SK-N-SH (cell line): ENCODE data around the gene COQ3.

Experiments
- FOXM1 ChIP-seq: IDR thresholded peaks from 2 replicates; pipeline ENCODE4 v1.4.0; 2012; ENCODE audit warnings: low read depth, mild to moderate bottlenecking
- GABPA ChIP-seq: IDR thresholded peaks from 2 replicates; pipeline ENCODE4 v1.4.0; 2012; ENCODE audit warnings: low read depth, mild to moderate bottlenecking
- MXI1 ChIP-seq: IDR thresholded peaks from 2 replicates; pipeline ENCODE4 v1.6.1; 2012; ENCODE audit warnings: mild to moderate bottlenecking, low read depth, low read length, improper control_type of control experiment
- NRF1 ChIP-seq: IDR thresholded peaks from 2 replicates; pipeline ENCODE4 v1.6.1; 2012; ENCODE audit warnings: low read depth, mild to moderate bottlenecking, low read length
- PBX3 ChIP-seq: IDR thresholded peaks from 2 replicates; pipeline ENCODE4; 2012
- POLR2AphosphoS5 ChIP-seq: IDR thresholded peaks from 2 replicates; pipeline ENCODE4 v1.6.1; 2012; ENCODE audit warnings: low read depth, low read length
- RFX5 ChIP-seq: IDR thresholded peaks from 2 replicates; pipeline ENCODE4 v1.6.1; 2012; ENCODE audit warnings: mild to moderate bottlenecking, improper control_type of control experiment, low read length
- SMC3 ChIP-seq: IDR thresholded peaks from 2 replicates; pipeline ENCODE4 v1.6.1; 2012; ENCODE audit warnings: low read depth, low read length, improper control_type of control experiment
- TAF1 ChIP-seq: IDR thresholded peaks from 2 replicates; pipeline ENCODE4 v1.6.1; 2012; ENCODE audit warnings: low read depth, mild to moderate bottlenecking, low read length, moderate library complexity, borderline replicate concordance
- TF ChIP-seq, protein P1 (sequence below): fragments of 200-600 bp; sonication (generic); IDR thresholded peaks from 2 replicates; pipeline ENCODE4 v1.6.1; 2017; ENCODE audit warnings: antibody characterized with exemption, mild to moderate bottlenecking, moderate library complexity

- TF ChIP-seq NRF1, result no peak
- TF ChIP-seq, protein P1, sequence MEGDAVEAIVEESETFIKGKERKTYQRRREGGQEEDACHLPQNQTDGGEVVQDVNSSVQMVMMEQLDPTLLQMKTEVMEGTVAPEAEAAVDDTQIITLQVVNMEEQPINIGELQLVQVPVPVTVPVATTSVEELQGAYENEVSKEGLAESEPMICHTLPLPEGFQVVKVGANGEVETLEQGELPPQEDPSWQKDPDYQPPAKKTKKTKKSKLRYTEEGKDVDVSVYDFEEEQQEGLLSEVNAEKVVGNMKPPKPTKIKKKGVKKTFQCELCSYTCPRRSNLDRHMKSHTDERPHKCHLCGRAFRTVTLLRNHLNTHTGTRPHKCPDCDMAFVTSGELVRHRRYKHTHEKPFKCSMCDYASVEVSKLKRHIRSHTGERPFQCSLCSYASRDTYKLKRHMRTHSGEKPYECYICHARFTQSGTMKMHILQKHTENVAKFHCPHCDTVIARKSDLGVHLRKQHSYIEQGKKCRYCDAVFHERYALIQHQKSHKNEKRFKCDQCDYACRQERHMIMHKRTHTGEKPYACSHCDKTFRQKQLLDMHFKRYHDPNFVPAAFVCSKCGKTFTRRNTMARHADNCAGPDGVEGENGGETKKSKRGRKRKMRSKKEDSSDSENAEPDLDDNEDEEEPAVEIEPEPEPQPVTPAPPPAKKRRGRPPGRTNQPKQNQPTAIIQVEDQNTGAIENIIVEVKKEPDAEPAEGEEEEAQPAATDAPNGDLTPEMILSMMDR, result no peak
- no peak for TF ChIP-seq SMC3
- no peak for TF ChIP-seq TAF1
- no peak for TF ChIP-seq POLR2AphosphoS5
- no peak for TF ChIP-seq GABPA
- TF ChIP-seq FOXM1, result no peak
- TF ChIP-seq RFX5, result no peak
- TF ChIP-seq PBX3, result no peak
- no peak for TF ChIP-seq MXI1
Observed at GRCh38 chr6:99362678-99363268, 31.2 kb downstream of the COQ3 start.
